GM21825 (cell line): ENCODE measurements around the gene ACKR4.
"Not testable (repeated sequence)": the region's sequence is repeated elsewhere in the genome, so short reads cannot be mapped to it uniquely, and the experiment has no call there.

Experiments used
- ATAC-seq: cut with Tn5 transposase; IDR thresholded peaks from one replicate; pipeline ENCODE4 v1.9.1; 2021; ENCODE audit warnings: mild to moderate bottlenecking, moderate library complexity; ENCODE audit not compliant: unreplicated experiment

ACKR4 gene

DNA sequence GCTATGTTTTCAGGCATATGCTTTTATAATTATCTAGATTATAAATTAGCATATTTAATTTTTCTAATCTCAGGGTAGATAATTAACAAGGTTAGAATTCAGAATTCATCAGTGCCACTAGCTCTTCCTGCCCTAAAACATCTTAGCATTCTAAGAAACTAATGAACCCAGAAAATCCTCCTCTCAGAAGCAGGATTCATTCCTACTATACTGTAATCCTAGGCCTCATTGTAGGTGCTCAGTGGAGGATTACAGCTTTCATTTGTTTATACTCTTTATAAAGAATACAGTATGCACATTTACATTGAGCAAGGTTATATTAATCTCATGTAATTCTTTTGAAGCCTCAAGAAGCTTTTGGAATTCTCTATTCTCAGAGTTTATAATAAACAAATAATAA lies 41.6 kb downstream of the ACKR4 start:
- no peak for ATAC-seq

GRCh38 chr3:132641427-132641826 lies 44.4 kb downstream of the ACKR4 start:
- ATAC-seq = not testable (repeated sequence)

- ATAC-seq = no peak
These were observed 44.9 kb downstream of the ACKR4 start for GRCh38 chr3:132641837-132642538.

GRCh38 chr3:132642539-132642847 lies 45.4 kb downstream of the ACKR4 start:
- no peak for ATAC-seq

DNA sequence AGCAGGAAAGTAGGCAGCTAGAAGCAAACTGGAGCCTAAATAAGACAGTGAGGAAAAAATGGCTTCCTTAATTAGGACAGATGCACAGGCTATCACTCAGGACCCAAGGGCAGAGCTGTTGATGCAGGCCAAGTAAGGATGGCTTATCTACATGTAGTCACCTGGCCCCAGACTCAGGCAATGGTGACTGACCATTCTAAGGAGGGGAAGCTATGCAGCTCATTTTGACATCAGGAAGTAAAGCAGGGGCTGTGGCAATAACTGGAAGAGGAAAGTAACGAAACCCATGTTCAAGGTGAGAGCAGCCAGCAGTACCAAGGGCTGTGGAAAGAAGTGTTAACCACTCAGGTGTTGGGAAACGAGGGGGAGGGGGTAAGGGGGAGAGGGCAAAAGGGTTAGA lies 46.3 kb downstream of the ACKR4 start:
- no peak for ATAC-seq

- no peak for ATAC-seq
These were observed 48.0 kb downstream of the ACKR4 start for GRCh38 chr3:132645058-132645457.

- no peak for ATAC-seq
These were observed 53.1 kb downstream of the ACKR4 start for GRCh38 chr3:132650153-132650552.
